Stimulated activated CD4-positive, alpha-beta T cell treated with anti-CD3 and anti-CD28 coated beads, Interleukin-1b, Interleukin-23, amount 100 ng/mL, for 4 hours (primary cell): Measurements from ENCODE around the gene CHST15.

ENCODE experiments used
- DNase-seq, 2 donors: peaks; one replicate each; pipeline ENCODE4 v3.0.0-alpha.2; 2020; ENCODE audit warnings: low read depth in 2 of 2

Gene CHST15

GRCh38 chr10:124082555-124082954, 10.8 kb downstream of the CHST15 start:
- DNase-seq: no peak

- no peak for DNase-seq
Measured at GRCh38 chr10:124081547-124082140, 11.8 kb downstream of the CHST15 start.

GRCh38 chr10:124079864-124080263, 13.5 kb downstream of the CHST15 start:
- DNase-seq: no peak

GRCh38 chr10:124078714-124079113, 14.7 kb downstream of the CHST15 start:
- no peak for DNase-seq

- DNase-seq: no peak
Measured at GRCh38 chr10:124078028-124078427, 15.4 kb downstream of the CHST15 start.

GRCh38 chr10:124077208-124077993, 16.0 kb downstream of the CHST15 start:
- DNase-seq: no peak

GRCh38 chr10:124076148-124076733, 17.2 kb downstream of the CHST15 start:
- DNase-seq: no peak

- no peak for DNase-seq
Measured at GRCh38 chr10:124075231-124075955, 18.0 kb downstream of the CHST15 start.

- DNase-seq: no peak
Measured at GRCh38 chr10:124074501-124075109, 18.8 kb downstream of the CHST15 start.

- DNase-seq: no peak
Measured at GRCh38 chr10:124073978-124074377, 19.4 kb downstream of the CHST15 start.

GRCh38 chr10:124072541-124072940, 20.9 kb downstream of the CHST15 start:
- no peak for DNase-seq

- no peak for DNase-seq
Measured at GRCh38 chr10:124072106-124072505, 21.3 kb downstream of the CHST15 start.

- DNase-seq: no peak
Measured at GRCh38 chr10:124071141-124071540, 22.3 kb downstream of the CHST15 start.

GRCh38 chr10:124070666-124071065, 22.7 kb downstream of the CHST15 start:
- no peak for DNase-seq

GRCh38 chr10:124069341-124070264, 23.8 kb downstream of the CHST15 start:
- no peak for DNase-seq

GRCh38 chr10:124068929-124069328, 24.5 kb downstream of the CHST15 start:
- DNase-seq: no peak

- DNase-seq: no peak
Measured at GRCh38 chr10:124067825-124068400, 25.5 kb downstream of the CHST15 start.

GRCh38 chr10:124066781-124067714, 26.4 kb downstream of the CHST15 start:
- no peak for DNase-seq

- DNase-seq: no peak
Measured at GRCh38 chr10:124066126-124066700, 27.2 kb downstream of the CHST15 start.
